ENCODE results near the gene TMC8. TPM values are rescaled to one million over a fixed set of nuclear protein-coding genes. Genes with fewer than 3 reads are reported as not detected.
"Not testable (repeated sequence)": the region's sequence is repeated elsewhere in the genome, so short reads cannot be mapped to it uniquely, and the experiment has no call there.

The TMC8 gene
- total RNA-seq, 1 experiment from 2014 or later: 0.28 TPM

GRCh38 chr17:78133179-78133951, 2.8 kb downstream of the TMC8 start:
- Histone ChIP-seq H3K27me3 (no peaks in the 10 kb centered on the region), H3K27ac (no peak overlapping the region), H3K4me1 (peaks cover 6% of the 10 kb centered on the region; the same call in 1 of the 2 replicates), H3K9me3 (replicated peaks) (no peaks in the 10 kb centered on the region), H3K4me3 (no peak overlapping the region), H3K36me3 (no peaks in the 10 kb centered on the region)
- DNase-seq: no peak

- Histone ChIP-seq H3K4me3 (no peak overlapping the region), H3K9me3 (replicated peaks) (no peaks in the 10 kb centered on the region), H3K36me3 (no peaks in the 10 kb centered on the region), H3K4me1 (peaks cover 4% of the 10 kb centered on the region; the same call in 1 of the 2 replicates), H3K27ac (no peak overlapping the region), H3K27me3 (no peaks in the 10 kb centered on the region)
- DNase-seq: peak; percentile 10 to 70
Observed at GRCh38 chr17:78133971-78134898, 3.7 kb downstream of the TMC8 start.

- no peak for DNase-seq
- no peak overlapping the region for H3K27ac ChIP-seq
- no peak overlapping the region for H3K4me3 ChIP-seq
- no peaks in the 10 kb centered on the region for H3K36me3 ChIP-seq
- 0 out of 2 replicates have a peak, but pooled peaks cover 3% of the 10 kb centered on the region for H3K4me1 ChIP-seq
- no peaks in the 10 kb centered on the region for H3K27me3 ChIP-seq
- H3K9me3 ChIP-seq (replicated peaks): no peaks in the 10 kb centered on the region
Observed at GRCh38 chr17:78134899-78135385, 4.4 kb downstream of the TMC8 start.

GRCh38 chr17:78135858-78136500, 5.4 kb downstream of the TMC8 start:
- Histone ChIP-seq H3K27me3 (no peaks in the 10 kb centered on the region), H3K4me1 (no peaks in the 10 kb centered on the region), H3K4me3 (no peak overlapping the region), H3K36me3 (no peaks in the 10 kb centered on the region), H3K27ac (no peak overlapping the region), H3K9me3 (replicated peaks) (no peaks in the 10 kb centered on the region)
- no peak for DNase-seq

- no peaks in the 10 kb centered on the region for H3K9me3 ChIP-seq (replicated peaks)
- DNase-seq: no peak
- no peak overlapping the region for H3K4me3 ChIP-seq
- no peaks in the 10 kb centered on the region for H3K4me1 ChIP-seq
- no peak overlapping the region for H3K27ac ChIP-seq
- H3K27me3 ChIP-seq: no peaks in the 10 kb centered on the region
- no peaks in the 10 kb centered on the region for H3K36me3 ChIP-seq
Observed at GRCh38 chr17:78137392-78138203, 7.0 kb downstream of the TMC8 start.

- no peaks in the 10 kb centered on the region for H3K27me3 ChIP-seq
- H3K36me3 ChIP-seq: no peaks in the 10 kb centered on the region
- H3K9me3 ChIP-seq (replicated peaks): no peaks in the 10 kb centered on the region
- DNase-seq: no peak
- H3K4me1 ChIP-seq: peaks cover 4% of the 10 kb centered on the region
- H3K4me3 ChIP-seq: no peak overlapping the region
- no peak overlapping the region for H3K27ac ChIP-seq
Observed at GRCh38 chr17:78138204-78139060, 7.9 kb downstream of the TMC8 start.

GRCh38 chr17:78139861-78140168, 9.2 kb downstream of the TMC8 start:
- not testable (repeated sequence) for H3K36me3 ChIP-seq; H3K27me3 ChIP-seq; H3K27ac ChIP-seq; H3K9me3 ChIP-seq (replicated peaks); H3K4me3 ChIP-seq; DNase-seq
- H3K4me1 ChIP-seq: peaks cover 18% of the 10 kb centered on the region

- no peaks in the 10 kb centered on the region for H3K27me3 ChIP-seq
- H3K4me3 ChIP-seq: no peak overlapping the region
- H3K36me3 ChIP-seq: no peaks in the 10 kb centered on the region
- H3K4me1 ChIP-seq: peaks cover 24% of the 10 kb centered on the region
- DNase-seq: peak; percentile 100
- H3K27ac ChIP-seq: no peak overlapping the region
- H3K9me3 ChIP-seq (replicated peaks): no peaks in the 10 kb centered on the region
Observed at GRCh38 chr17:78140169-78141051, 9.8 kb downstream of the TMC8 start.

- DNase-seq: no peak
- Histone ChIP-seq H3K4me3 (no peak overlapping the region), H3K9me3 (replicated peaks) (no peaks in the 10 kb centered on the region), H3K36me3 (no peaks in the 10 kb centered on the region), H3K4me1 (peaks cover 26% of the 10 kb centered on the region), H3K27ac (no peak overlapping the region), H3K27me3 (no peaks in the 10 kb centered on the region)
Observed at GRCh38 chr17:78141437-78142118, 11.0 kb downstream of the TMC8 start.

- no peak for DNase-seq
- peaks cover 26% of the 10 kb centered on the region for H3K4me1 ChIP-seq
Observed at GRCh38 chr17:78142119-78142861, 11.7 kb downstream of the TMC8 start.

GRCh38 chr17:78143214-78144146, 12.9 kb downstream of the TMC8 start:
- Histone ChIP-seq H3K4me3 (no peak overlapping the region), H3K27me3 (no peaks in the 10 kb centered on the region; the same call in 1 of the 2 replicates), H3K27ac (no peak overlapping the region), H3K9me3 (replicated peaks) (no peaks in the 10 kb centered on the region), H3K4me1 (peaks cover 26% of the 10 kb centered on the region), H3K36me3 (no peaks in the 10 kb centered on the region)
- peak in 1 of 2 experiments; percentile 50 for DNase-seq

More at GRCh38 chr17:78142119-78142861, 11.7 kb downstream of the TMC8 start:
- no peaks in the 10 kb centered on the region for H3K9me3 ChIP-seq (replicated peaks)
- no peaks in the 10 kb centered on the region; the same call in 1 of the 2 replicates for H3K27me3 ChIP-seq
- H3K36me3 ChIP-seq: no peaks in the 10 kb centered on the region
- no peak overlapping the region for H3K4me3 ChIP-seq
- no peak overlapping the region for H3K27ac ChIP-seq

All from SJCRH30 (cell line).